HepG2 (cell line): ENCODE results near the gene TSSK2. TPM values are rescaled to one million over a fixed set of nuclear protein-coding genes. Genes with fewer than 3 reads are reported as not detected.

Experiments
- ATAC-seq: fragments of 200-7000 bp; cut with Tn5 transposase; 3 replicates; pipeline ENCODE4 v1.9.1; 2020; ENCODE audit warnings: mild to moderate bottlenecking, moderate library complexity
- BruUV-seq: library from RNA; stranded (reverse); fragments of 400-500 nt; replicated peaks from 2 replicates; lab custom pipeline; 2021; lab: Mats Ljungman, UMichigan
- CTCF ChIA-PET: fragments of 300-600 bp; formaldehyde crosslinking; extraction: SDS; loops from one replicate; lab custom pipeline; 2021; ENCODE audit warnings: low total read pairs, inconsistent platforms, low intra/inter-chr PET ratio; lab: Yijun Ruan, JAX
- POLR2A ChIA-PET: fragments of 350-600 bp; sonication (Branson Sonifier 250); formaldehyde crosslinking; loops from one replicate; lab custom pipeline; 2020; ENCODE audit warnings: antibody characterized with exemption, inconsistent platforms; lab: Yijun Ruan, JAX
- DNase-seq: peaks from one replicate; pipeline ENCODE4 v3.0.0-alpha.2; 2015; ENCODE audit warnings: low spot score
- FAIRE-seq: peaks from 3 replicates; lab custom pipeline; 2011; peaks lifted over from hg19 to GRCh38; lab: Jason Lieb, UNC
- H2AFZ ChIP-seq: one replicate; pipeline ENCODE4 v1.6.1; 2011; ENCODE audit warnings: low read length, inconsistent platforms
- H3K27ac ChIP-seq: fragments of 300-600 bp; 3 replicates; pipeline ENCODE4 v1.8.0; 2011; ENCODE audit warnings: mixed run types, mild to moderate bottlenecking, mixed read lengths, low read length, inconsistent platforms; ENCODE audit not compliant: insufficient read depth; ENCODE audit errors: extremely low read length
- H3K27me3 ChIP-seq, 2 experiments: fragments of 200-600 bp in 1 of 2; 2 replicates in 1 of 2; 3 replicates in 1 of 2; pipeline versions ENCODE4 v1.6.0 to v1.8.0; 2011; ENCODE audit warnings: low read length in 2 of 2, mild to moderate bottlenecking in 2 of 2, moderate library complexity in 2 of 2, inconsistent platforms in 1 of 2; ENCODE audit not compliant: insufficient read depth in 2 of 2, control insufficient read depth in 1 of 2
- H3K36me3 ChIP-seq, 2 experiments: fragments of 200-600 bp in 1 of 2; replicated peaks in 1 of 2; 2 replicates in 1 of 2; 3 replicates in 1 of 2; pipeline versions ENCODE4 v1.5.1 to v1.8.0; 2011; ENCODE audit warnings: low read length in 2 of 2, inconsistent platforms in 1 of 2; ENCODE audit not compliant: insufficient read depth in 2 of 2, control insufficient read depth in 1 of 2
- H3K4me1 ChIP-seq: 2 replicates; pipeline ENCODE4 v1.5.1; 2012; ENCODE audit warnings: low read length, inconsistent platforms; ENCODE audit not compliant: insufficient read depth
- H3K4me2 ChIP-seq: 2 replicates; pipeline ENCODE4 v1.6.0; 2011; ENCODE audit warnings: low read depth, low read length, inconsistent platforms
- H3K4me3 ChIP-seq, 3 experiments: fragments of 200-600 bp in 1 of 3; sonication (generic), shearing (Covaris generic) in 1 of 3; replicated peaks in 1 of 3; 2 replicates each; pipeline ENCODE4 v1.5.1; 2011 to 2016; ENCODE audit warnings: low read length in 3 of 3, inconsistent platforms in 2 of 3, low read depth in 2 of 3, mild to moderate bottlenecking in 2 of 3, control low read depth in 1 of 3, mixed read lengths in 1 of 3; ENCODE audit not compliant: insufficient read depth in 1 of 3
- H3K79me2 ChIP-seq: one replicate; pipeline ENCODE4 v1.6.1; 2011; ENCODE audit warnings: low read length, inconsistent platforms; ENCODE audit not compliant: insufficient read depth
- H3K9ac ChIP-seq: 2 replicates; pipeline ENCODE4 v1.6.0; 2011; ENCODE audit warnings: mild to moderate bottlenecking, low read depth, low read length, inconsistent platforms; ENCODE audit not compliant: insufficient read depth
- H3K9me3 ChIP-seq: 2 replicates; pipeline ENCODE4 v1.5.1; 2012; ENCODE audit warnings: mild to moderate bottlenecking, low read length
- H4K20me1 ChIP-seq: 2 replicates; pipeline ENCODE4 v1.6.0; 2011; ENCODE audit warnings: inconsistent platforms, mild to moderate bottlenecking, low read length, moderate library complexity; ENCODE audit not compliant: insufficient read depth
- CBX1 ChIP-seq: IDR thresholded peaks from one replicate; pipeline ENCODE4 v1.6.1; 2016; ENCODE audit warnings: antibody characterized with exemption, low read depth
- EHMT2 ChIP-seq: fragments of 200-600 bp; sonication (generic); IDR thresholded peaks from 2 replicates; pipeline ENCODE4 v1.7.0; 2017; ENCODE audit warnings: antibody characterized with exemption, low read depth, low read length, borderline replicate concordance
- ELF3 ChIP-seq: IDR thresholded peaks from 2 replicates; pipeline ENCODE4 v1.6.1; 2016; ENCODE audit warnings: missing genetic modification reagents, missing compliant biosample characterization
- JUNB ChIP-seq: sonication (generic); formaldehyde crosslinking; IDR thresholded peaks from 2 replicates; pipeline ENCODE4 v1.8.0; 2022; ENCODE audit warnings: missing genetic modification reagents, mild to moderate bottlenecking, borderline replicate concordance
- TBX2 ChIP-seq: sonication (generic); formaldehyde crosslinking; IDR thresholded peaks from 2 replicates; pipeline ENCODE4 v1.5.0; 2020; ENCODE audit warnings: missing genetic modification reagents, mild to moderate bottlenecking, borderline replicate concordance
- YEATS2 ChIP-seq: sonication (generic); formaldehyde crosslinking; IDR thresholded peaks from 2 replicates; pipeline ENCODE4 v1.4.0; 2020; ENCODE audit warnings: missing genetic modification reagents, borderline replicate concordance
- ZNF30 ChIP-seq: sonication (generic); formaldehyde crosslinking; IDR thresholded peaks from 2 replicates; pipeline ENCODE4 v1.5.0; 2020; ENCODE audit warnings: mild to moderate bottlenecking, missing genetic modification reagents
- ZNF614 ChIP-seq: IDR thresholded peaks from 2 replicates; pipeline ENCODE4 v1.6.1; 2018; ENCODE audit warnings: missing biosample characterization, missing genetic modification reagents, inconsistent platforms, borderline replicate concordance
- ZNF660 ChIP-seq: sonication (generic); formaldehyde crosslinking; IDR thresholded peaks from 2 replicates; pipeline ENCODE4 v1.5.1; 2020; ENCODE audit warnings: mild to moderate bottlenecking, low read depth, missing genetic modification reagents, borderline replicate concordance
- ZSCAN31 ChIP-seq: sonication (generic); formaldehyde crosslinking; IDR thresholded peaks from 2 replicates; pipeline ENCODE4 v1.5.0; 2020; ENCODE audit warnings: low read depth, mild to moderate bottlenecking, missing genetic modification reagents
- whole genome bisulfite sequencing: methylation state at CpG from one replicate; pipeline ENCODE4 v1.1.6; 2017; ENCODE audit warnings: low lambda C conversion rate; 5-methylcytosine and 5-hydroxymethylcytosine counted together
- in situ Hi-C: cut with HindIII; loops from 2 replicates; pipeline ENCODE4 v1.10.0; 2017; ENCODE audit warnings: low pct_unique_long_range_greater_than_20kb; ENCODE audit not compliant: extremely low pct_ligation_motif_present
- intact Hi-C: fragments of 100-400 bp; cut with micrococcal nuclease; formaldehyde crosslinking; loops from one replicate; pipeline ENCODE4 v1.10.0; 2022; ENCODE audit not compliant: unreplicated experiment
- polyA plus RNA-seq, 8 experiments: library from polyadenylated mRNA; depleted of rRNA in 3 of 8; stranded (reverse) in 7 of 8; unstranded in 1 of 8; fragments of >200 nt; fragmentation: Illumina TruSeq in 4 of 8; extraction: Trizol in 4 of 8; gene quantifications; 2 replicates each; pipeline versions ENCODE4 v1.2.1 to v1.2.3, GENCODE V29; 2011 to 2016; ENCODE audit warnings: low read depth in 4 of 8, missing spikeins in 1 of 8, mixed read lengths in 1 of 8; ENCODE audit not compliant: insufficient read depth in 1 of 8
- total RNA-seq, 5 experiments: library from RNA; depleted of rRNA; stranded (reverse); fragments of >200 nt; fragmentation: Illumina TruSeq; extraction: Trizol; gene quantifications; 2 replicates each; pipeline ENCODE4 v1.2.3, GENCODE V29; 2016; ENCODE audit warnings: low read depth in 1 of 5
- TF ChIP-seq, protein P1 (sequence below), 2 experiments: sonication (generic) in 1 of 2; formaldehyde crosslinking in 1 of 2; IDR thresholded peaks; 2 replicates each; pipeline versions ENCODE4 v1.4.0 to v1.6.1; 2018 to 2020; ENCODE audit warnings: missing genetic modification reagents in 2 of 2, borderline replicate concordance in 1 of 2, low read depth in 1 of 2, mild to moderate bottlenecking in 1 of 2, missing biosample characterization in 1 of 2
- TF ChIP-seq, protein P2 (sequence below): sonication (generic); formaldehyde crosslinking; IDR thresholded peaks from 2 replicates; pipeline ENCODE4 v1.4.0; 2020; ENCODE audit warnings: missing genetic modification reagents

Gene TSSK2
- total and polyA plus RNA-seq, 2 of the 13 experiments (the other 11 are each of a cell fraction or from before 2014, with no cell fraction given): not detected

DNA sequence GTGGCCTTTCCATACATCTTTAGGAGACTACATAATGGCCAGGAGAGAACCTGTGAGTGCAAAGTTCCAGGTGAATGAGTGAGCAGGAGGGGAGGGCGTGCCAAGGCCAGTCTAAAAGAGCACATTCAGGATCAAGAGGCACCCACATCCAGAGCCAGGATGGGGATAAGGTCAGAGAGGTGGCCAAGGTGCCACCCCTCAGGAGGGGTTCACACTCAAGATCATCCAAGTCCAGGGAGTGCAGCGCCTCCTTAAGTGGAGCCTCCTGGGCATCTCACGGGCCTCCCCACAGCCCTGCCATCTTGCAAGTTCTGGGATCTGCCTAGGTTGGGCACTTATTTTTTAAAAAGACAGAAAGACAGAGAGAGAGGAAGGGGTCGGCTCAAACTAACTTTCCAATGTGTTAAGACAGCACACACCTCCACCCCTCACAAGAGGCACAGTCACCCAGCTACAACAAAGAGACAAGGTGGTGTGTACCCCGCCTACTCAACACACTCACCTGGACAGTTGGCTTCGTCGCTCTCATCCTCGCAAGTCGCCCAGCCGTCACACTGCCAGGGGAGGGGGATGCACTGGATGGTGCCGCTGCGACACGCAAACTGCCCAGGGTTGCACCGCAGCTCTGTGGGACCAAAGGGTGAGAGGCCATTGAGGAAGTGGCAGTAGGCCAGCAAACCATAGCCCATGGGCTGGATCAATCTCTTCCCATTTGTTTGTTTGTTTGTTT lies 42.1 kb upstream of the TSSK2 start:
- DNase-seq: no peak
- 0 out of 2 replicates have a peak, but pooled peaks cover 4% of the 10 kb centered on the region for H4K20me1 ChIP-seq
- H3K36me3 ChIP-seq: peaks cover 8 to 25% of the 10 kb centered on the region in 2 experiments
- H3K9me3 ChIP-seq: no peaks in the 10 kb centered on the region
- no peak overlapping the region for H3K9ac ChIP-seq
- H3K79me2 ChIP-seq: no peaks in the 10 kb centered on the region
- WGBS: 98% methylated on average over 14 of the region's 14 CpGs
- no peak overlapping the region for H2AFZ ChIP-seq
- H3K4me1 ChIP-seq: peaks cover 24% of the 10 kb centered on the region
- TF ChIP-seq JUNB (CRISPR knock-in tag) (no peak), ZNF614 (CRISPR knock-in tag) (no peak), ZNF30 (CRISPR knock-in tag) (no peak), ZSCAN31 (CRISPR knock-in tag) (no peak), YEATS2 (CRISPR knock-in tag) (no peak), TBX2 (CRISPR knock-in tag) (no peak), CBX1 (no peak), EHMT2 (no peak), ELF3 (no peak), ZNF660 (no peak)
- TF ChIP-seq, protein P1, sequence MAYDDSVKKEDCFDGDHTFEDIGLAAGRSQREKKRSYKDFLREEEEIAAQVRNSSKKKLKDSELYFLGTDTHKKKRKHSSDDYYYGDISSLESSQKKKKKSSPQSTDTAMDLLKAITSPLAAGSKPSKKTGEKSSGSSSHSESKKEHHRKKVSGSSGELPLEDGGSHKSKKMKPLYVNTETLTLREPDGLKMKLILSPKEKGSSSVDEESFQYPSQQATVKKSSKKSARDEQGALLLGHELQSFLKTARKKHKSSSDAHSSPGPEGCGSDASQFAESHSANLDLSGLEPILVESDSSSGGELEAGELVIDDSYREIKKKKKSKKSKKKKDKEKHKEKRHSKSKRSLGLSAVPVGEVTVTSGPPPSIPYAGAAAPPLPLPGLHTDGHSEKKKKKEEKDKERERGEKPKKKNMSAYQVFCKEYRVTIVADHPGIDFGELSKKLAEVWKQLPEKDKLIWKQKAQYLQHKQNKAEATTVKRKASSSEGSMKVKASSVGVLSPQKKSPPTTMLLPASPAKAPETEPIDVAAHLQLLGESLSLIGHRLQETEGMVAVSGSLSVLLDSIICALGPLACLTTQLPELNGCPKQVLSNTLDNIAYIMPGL (CRISPR knock-in tag; IDR thresholded peaks at IDR 0.05; ENCODE audit: borderline replicate concordance in 1 of 2, low read depth in 1 of 2): no peak
- TF ChIP-seq, protein P2, sequence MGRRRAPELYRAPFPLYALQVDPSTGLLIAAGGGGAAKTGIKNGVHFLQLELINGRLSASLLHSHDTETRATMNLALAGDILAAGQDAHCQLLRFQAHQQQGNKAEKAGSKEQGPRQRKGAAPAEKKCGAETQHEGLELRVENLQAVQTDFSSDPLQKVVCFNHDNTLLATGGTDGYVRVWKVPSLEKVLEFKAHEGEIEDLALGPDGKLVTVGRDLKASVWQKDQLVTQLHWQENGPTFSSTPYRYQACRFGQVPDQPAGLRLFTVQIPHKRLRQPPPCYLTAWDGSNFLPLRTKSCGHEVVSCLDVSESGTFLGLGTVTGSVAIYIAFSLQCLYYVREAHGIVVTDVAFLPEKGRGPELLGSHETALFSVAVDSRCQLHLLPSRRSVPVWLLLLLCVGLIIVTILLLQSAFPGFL: no peak
- TF ChIP-seq, all 625 proteins: peak for 0
- ChIA-PET POLR2A (no interaction called here), CTCF (no interaction called here)
- intact Hi-C loops (no loop called here), in situ Hi-C loops (no loop called here)
- no TSS peak for BruUV-seq
- no peak for FAIRE-seq
- H3K4me3 ChIP-seq: no peak overlapping the region
- no peak for ATAC-seq
- H3K27me3 ChIP-seq: no peaks in the 10 kb centered on the region; a peak in 1 of 5 replicates
- H3K27ac ChIP-seq: no peak overlapping the region
- no peak overlapping the region for H3K4me2 ChIP-seq
